Astrocyte (in vitro differentiated cells and primary cell): ENCODE data around the gene PTMS.

Experiments
- EZH2 ChIP-seq: IDR thresholded peaks from 2 replicates; pipeline ENCODE4 v1.6.1; 2012; ENCODE audit warnings: mild to moderate bottlenecking, low read length, inconsistent platforms; ENCODE audit not compliant: insufficient read depth
- TF ChIP-seq, protein P1 (sequence below): IDR thresholded peaks from 2 replicates; pipeline ENCODE4 v1.5.1; 2011; ENCODE audit warnings: low read depth, mild to moderate bottlenecking, inconsistent platforms, low read length, moderate library complexity; ENCODE audit not compliant: insufficient read depth

DNA sequence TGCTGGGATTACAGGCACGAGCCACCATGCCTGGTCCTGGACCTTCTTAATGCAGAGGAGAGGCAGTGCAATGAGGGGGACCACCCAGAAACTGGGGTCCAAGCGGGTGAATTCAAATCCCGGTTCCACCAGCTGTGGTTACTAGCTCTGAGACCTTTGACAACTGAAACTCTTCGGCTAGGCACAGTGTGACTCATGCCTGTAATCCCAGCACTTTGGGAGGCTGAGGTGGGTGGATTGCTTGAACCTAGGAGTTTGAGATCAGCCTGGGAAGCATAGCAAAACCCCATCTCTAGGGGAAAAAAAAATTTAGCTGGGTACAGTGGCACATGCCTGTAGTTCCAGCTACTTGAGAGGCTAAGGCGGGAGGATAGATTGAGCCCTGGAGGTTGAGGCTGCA, 18.1 kb downstream of the PTMS start:
- TF ChIP-seq EZH2, result no peak
- TF ChIP-seq, protein P1, sequence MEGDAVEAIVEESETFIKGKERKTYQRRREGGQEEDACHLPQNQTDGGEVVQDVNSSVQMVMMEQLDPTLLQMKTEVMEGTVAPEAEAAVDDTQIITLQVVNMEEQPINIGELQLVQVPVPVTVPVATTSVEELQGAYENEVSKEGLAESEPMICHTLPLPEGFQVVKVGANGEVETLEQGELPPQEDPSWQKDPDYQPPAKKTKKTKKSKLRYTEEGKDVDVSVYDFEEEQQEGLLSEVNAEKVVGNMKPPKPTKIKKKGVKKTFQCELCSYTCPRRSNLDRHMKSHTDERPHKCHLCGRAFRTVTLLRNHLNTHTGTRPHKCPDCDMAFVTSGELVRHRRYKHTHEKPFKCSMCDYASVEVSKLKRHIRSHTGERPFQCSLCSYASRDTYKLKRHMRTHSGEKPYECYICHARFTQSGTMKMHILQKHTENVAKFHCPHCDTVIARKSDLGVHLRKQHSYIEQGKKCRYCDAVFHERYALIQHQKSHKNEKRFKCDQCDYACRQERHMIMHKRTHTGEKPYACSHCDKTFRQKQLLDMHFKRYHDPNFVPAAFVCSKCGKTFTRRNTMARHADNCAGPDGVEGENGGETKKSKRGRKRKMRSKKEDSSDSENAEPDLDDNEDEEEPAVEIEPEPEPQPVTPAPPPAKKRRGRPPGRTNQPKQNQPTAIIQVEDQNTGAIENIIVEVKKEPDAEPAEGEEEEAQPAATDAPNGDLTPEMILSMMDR, result no peak
